ENCODE data around the gene CC2D1B. TPM values are rescaled to one million over a fixed set of nuclear protein-coding genes. Genes with fewer than 3 reads are reported as not detected.

The CC2D1B gene
- total RNA-seq, 1 experiment from 2014 or later, result 24.3 TPM

DNA sequence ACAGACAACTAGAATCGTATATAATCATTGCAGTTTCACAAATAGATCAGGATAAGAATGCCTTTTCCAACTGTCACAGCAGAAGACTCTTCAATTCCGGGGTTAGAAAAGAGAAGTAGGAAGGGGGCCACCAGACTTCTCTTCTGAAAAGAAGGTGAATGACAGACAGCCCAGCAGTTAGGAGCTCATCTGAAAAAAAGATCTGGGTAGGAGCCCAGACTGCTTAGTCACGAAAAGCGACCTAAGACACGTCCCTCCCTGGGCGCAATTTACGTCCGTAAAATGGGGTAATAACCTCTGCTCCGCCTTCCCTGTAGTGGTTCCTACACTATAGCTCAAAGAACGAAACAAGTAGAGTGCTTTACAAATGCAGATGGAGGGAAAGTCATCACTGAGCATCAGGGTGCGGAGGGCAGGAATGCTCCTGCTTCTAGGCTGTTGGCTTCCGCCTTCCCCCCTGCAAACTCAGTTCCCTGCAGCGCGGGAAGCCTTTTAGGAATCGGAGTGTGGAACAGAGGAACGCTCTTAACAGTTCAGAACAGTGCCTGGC lies 37.6 kb upstream of the CC2D1B start:
- no peak overlapping the region for H2BK20ac ChIP-seq (ENCODE audit: low read depth, low read length, poor library complexity, severe bottlenecking)
- H3K79me1 ChIP-seq (ENCODE audit: insufficient read depth, low read depth, low read length, poor library complexity, severe bottlenecking), result peaks cover 2% of the 10 kb centered on the region
- no peak overlapping the region for H4K91ac ChIP-seq (ENCODE audit: insufficient read length, low read depth, low read length)
- H3K27ac ChIP-seq (ENCODE audit: insufficient read length, low read depth, low read length), result peak overlapping the region; percentile 99
- peaks cover 15% of the 10 kb centered on the region; the same call in 1 of the 2 replicates for H3K79me2 ChIP-seq (ENCODE audit: insufficient read depth, low read length)
- H3K4me2 ChIP-seq (ENCODE audit: insufficient read depth, insufficient read length, low read length), result peak overlapping the region; percentile 96
- no peak overlapping the region for H3T11ph ChIP-seq (ENCODE audit: low read length)
- no CpG with 5 or more reads among the region's 16 CpGs for WGBS (ENCODE audit: extremely low coverage, insufficient read length, low lambda C conversion rate)
- H3K36me3 Mint-ChIP-seq (ENCODE audit: insufficient read depth in 1 of 3, low read depth in 3 of 3), result peaks cover 40 to 67% (median 56%) of the 10 kb centered on the region in 3 experiments
- peak overlapping the region; percentile 93 for H3K14ac ChIP-seq (ENCODE audit: insufficient read depth, low read length)
- peak overlapping the region; percentile 1 for H4K5ac ChIP-seq (ENCODE audit: insufficient read length, low read depth, low read length)
- H3K4me3 Mint-ChIP-seq, result peak overlapping the region; percentile 100
- no peaks in the 10 kb centered on the region for H4K20me1 ChIP-seq (ENCODE audit: control insufficient read depth, insufficient read depth, insufficient read length)
- H4K8ac ChIP-seq (replicated peaks; ENCODE audit: insufficient read length, low read depth, low read length), result no peak overlapping the region
- H3K18ac ChIP-seq (ENCODE audit: insufficient read length, low read depth, low read length), result peak overlapping the region; percentile 93
- no peaks in the 10 kb centered on the region for H3K27me3 Mint-ChIP-seq (ENCODE audit: low read depth)
- H2BK120ac ChIP-seq (ENCODE audit: low read depth, low read length, poor library complexity, severe bottlenecking), result no peak overlapping the region
- H3K56ac ChIP-seq (ENCODE audit: insufficient read length, low read depth, low read length), result peak overlapping the region; percentile 18
- H2AFZ ChIP-seq (ENCODE audit: low read length), result no peak overlapping the region
- no peaks in the 10 kb centered on the region for H3K27me3 ChIP-seq (ENCODE audit: insufficient read depth, low read length)
- H3K23me2 ChIP-seq (ENCODE audit: insufficient read length, low read depth, low read length, poor library complexity, severe bottlenecking), result peaks cover 5% of the 10 kb centered on the region
- no peak for TF ChIP-seq CTCF (conservative IDR thresholded peaks at IDR 0.05)
- no peaks in the 10 kb centered on the region for H3K9me3 ChIP-seq (ENCODE audit: control insufficient read depth, low read depth, low read length)
- H2BK12ac ChIP-seq (ENCODE audit: insufficient read length, low read depth, low read length), result no peak overlapping the region
- peak overlapping the region; percentile 3 for H2BK5ac ChIP-seq (ENCODE audit: insufficient read length, low read length)
- H3K23ac ChIP-seq (ENCODE audit: insufficient read length, low read depth, low read length), result no peak overlapping the region
- peaks cover 21 to 23% of the 10 kb centered on the region in 2 experiments for H3K4me1 Mint-ChIP-seq
- H3K9me3 Mint-ChIP-seq, result no peaks in the 10 kb centered on the region; a peak in 1 of 5 replicates
- H2BK15ac ChIP-seq (ENCODE audit: low read depth, low read length), result no peak overlapping the region
- H3K4me1 ChIP-seq (ENCODE audit: insufficient read depth, low read length), result no peaks in the 10 kb centered on the region
- H3K9ac ChIP-seq (ENCODE audit: extremely low read depth, insufficient read length, low read length), result peak overlapping the region; percentile 91
- H2AK5ac ChIP-seq (ENCODE audit: insufficient read length, low read length), result no peak overlapping the region
- DNase-seq, result peak; percentile 81
- H3K4ac ChIP-seq (ENCODE audit: low read depth, low read length), result no peak overlapping the region; the same call in 1 of the 2 replicates
- H3K27ac Mint-ChIP-seq, result peak overlapping the region; percentile 100

Data from H9 (cell line).